Smooth muscle cell (in vitro differentiated cells): ENCODE data around the gene SPAG17. TPM values are rescaled to one million over a fixed set of nuclear protein-coding genes. Genes with fewer than 3 reads are reported as not detected.
A peak's percentile ranks its signal among the peaks of the same experiment; 100 is the strongest.

Source experiments
- DNase-seq: peaks from one replicate; lab custom pipeline; 2025; ENCODE audit not compliant: unreplicated experiment; lab: John Stamatoyannopoulos, UW
- H2AFZ ChIP-seq: fragments of 200-600 bp; sonication (generic); 2 replicates; pipeline ENCODE4 v1.6.0; 2016; ENCODE audit warnings: antibody characterized with exemption, low read depth, mild to moderate bottlenecking
- H3F3A ChIP-seq: fragments of 200-600 bp; sonication (generic); 2 replicates; pipeline ENCODE4 v1.6.0; 2017; ENCODE audit warnings: antibody characterized with exemption, low read depth
- H3K27ac ChIP-seq: fragments of 200-600 bp; sonication (generic); 2 replicates; pipeline ENCODE4 v1.5.1; 2016; ENCODE audit warnings: low read depth, mild to moderate bottlenecking
- H3K27me3 ChIP-seq: fragments of 200-600 bp; sonication (generic); 2 replicates; pipeline ENCODE4 v1.6.1; 2016; ENCODE audit warnings: low read depth, mild to moderate bottlenecking
- H3K36me3 ChIP-seq: fragments of 200-600 bp; sonication (generic); 2 replicates; pipeline ENCODE4 v1.5.1; 2016; ENCODE audit warnings: low read depth
- H3K4me1 ChIP-seq: fragments of 200-600 bp; sonication (generic); 2 replicates; pipeline ENCODE4 v1.5.1; 2016; ENCODE audit warnings: low read depth
- H3K4me2 ChIP-seq: fragments of 200-600 bp; sonication (generic); 2 replicates; pipeline ENCODE4 v1.6.0; 2016; ENCODE audit warnings: mild to moderate bottlenecking
- H3K4me3 ChIP-seq: fragments of 200-600 bp; sonication (generic); 2 replicates; pipeline ENCODE4 v1.5.1; 2016; ENCODE audit warnings: mild to moderate bottlenecking
- H3K79me2 ChIP-seq: fragments of 200-600 bp; sonication (generic); 2 replicates; pipeline ENCODE4 v1.6.0; 2016; ENCODE audit warnings: low read depth, mild to moderate bottlenecking
- H3K9ac ChIP-seq: fragments of 200-600 bp; sonication (generic); 2 replicates; pipeline ENCODE4 v1.6.0; 2016; ENCODE audit warnings: low read depth
- H3K9me3 ChIP-seq: fragments of 200-600 bp; sonication (generic); replicated peaks from 2 replicates; pipeline ENCODE4 v1.5.1; 2016; ENCODE audit warnings: low read depth
- H4K20me1 ChIP-seq: fragments of 200-600 bp; sonication (generic); 2 replicates; pipeline ENCODE4 v1.6.0; 2016; ENCODE audit warnings: low read depth
- CTCF ChIP-seq: fragments of 200-600 bp; sonication (generic); IDR thresholded peaks from 2 replicates; pipeline ENCODE4 v1.5.1; 2017; ENCODE audit warnings: borderline replicate concordance, mild to moderate bottlenecking, antibody characterized with exemption; ENCODE audit not compliant: insufficient read depth, poor library complexity, severe bottlenecking
- WGBS: methylation state at CpG from one replicate; pipeline ENCODE4 v1.1.7; 2016; ENCODE audit warnings: low lambda C conversion rate; 5-methylcytosine and 5-hydroxymethylcytosine counted together
- polyA plus RNA-seq: library from polyadenylated mRNA; unstranded; fragments of >200 nt; fragmentation: Nextera tagmentation; extraction: Ambion mirVana; gene quantifications from 2 replicates; pipeline ENCODE4 v1.2.1, GENCODE V29; 2016
- total RNA-seq: library from RNA; depleted of rRNA; stranded (reverse); fragments of >200 nt; gene quantifications from 2 replicates; pipeline ENCODE4 v1.2.3, GENCODE V29; 2014

The SPAG17 gene
- total and polyA plus RNA-seq, 2 experiments from 2014 or later, result 1.1 to 11.1 TPM

GRCh38 chr1:118099686-118100085 lies 85.3 kb downstream of the SPAG17 start:
- no peaks in the 10 kb centered on the region for H3K79me2 ChIP-seq
- peaks cover 3% of the 10 kb centered on the region for H3K4me1 ChIP-seq
- no peaks in the 10 kb centered on the region for H3F3A ChIP-seq
- no peak overlapping the region for H3K27ac ChIP-seq
- TF ChIP-seq CTCF, result no peak
- no peaks in the 10 kb centered on the region for H3K36me3 ChIP-seq
- H3K27me3 ChIP-seq, result no peaks in the 10 kb centered on the region
- no peak overlapping the region for H3K9ac ChIP-seq
- H3K9me3 ChIP-seq, result no peaks in the 10 kb centered on the region
- no peaks in the 10 kb centered on the region for H4K20me1 ChIP-seq
- no peak overlapping the region for H3K4me2 ChIP-seq
- no peak for DNase-seq
- WGBS, result 69% methylated on average over 5 of the region's 5 CpGs
- H2AFZ ChIP-seq, result no peak overlapping the region
- no peak overlapping the region for H3K4me3 ChIP-seq

- DNase-seq, result no peak
- Histone ChIP-seq H4K20me1 (no peaks in the 10 kb centered on the region), H3K4me3 (no peak overlapping the region), H3K36me3 (no peaks in the 10 kb centered on the region), H3K4me1 (peaks cover 3% of the 10 kb centered on the region), H2AFZ (no peak overlapping the region), H3K27me3 (no peaks in the 10 kb centered on the region), H3K27ac (peak overlapping the region; percentile 5), H3K79me2 (no peaks in the 10 kb centered on the region), H3K9me3 (no peaks in the 10 kb centered on the region), H3K9ac (no peak overlapping the region), H3K4me2 (peak overlapping the region; percentile 28), H3F3A (no peaks in the 10 kb centered on the region)
- 33% methylated on average over 3 of the region's 3 CpGs for WGBS
- no peak for TF ChIP-seq CTCF
These were observed 87.2 kb downstream of the SPAG17 start for GRCh38 chr1:118097622-118098348.

GRCh38 chr1:118093017-118093416 lies 92.0 kb downstream of the SPAG17 start:
- no peak overlapping the region for H3K4me2 ChIP-seq
- DNase-seq, result no peak
- H3K9me3 ChIP-seq, result no peaks in the 10 kb centered on the region

More at GRCh38 chr1:118093017-118093416, 92.0 kb downstream of the SPAG17 start:
- Histone ChIP-seq H3K36me3 (no peaks in the 10 kb centered on the region), H4K20me1 (no peaks in the 10 kb centered on the region), H3K4me1 (no peaks in the 10 kb centered on the region), H3K27ac (no peak overlapping the region), H2AFZ (no peak overlapping the region), H3F3A (no peaks in the 10 kb centered on the region), H3K9ac (no peak overlapping the region), H3K27me3 (no peaks in the 10 kb centered on the region), H3K79me2 (no peaks in the 10 kb centered on the region), H3K4me3 (no peak overlapping the region)
- TF ChIP-seq CTCF, result no peak
